ENCODE results near the gene PPFIBP2. TPM values are rescaled to one million over a fixed set of nuclear protein-coding genes. Genes with fewer than 3 reads are reported as not detected.

The PPFIBP2 gene
- total RNA-seq, 4 donors from 2014 or later, result 26.4 to 33.3 (median 29.1) TPM

GRCh38 chr11:7665473-7666291 is 151.9 kb downstream of the PPFIBP2 start:
- TF ChIP-seq CTCF (IDR thresholded peaks at IDR 0.05; ENCODE audit: low read depth), result no peak

GRCh38 chr11:7666292-7666866 is 152.6 kb downstream of the PPFIBP2 start:
- no peak for TF ChIP-seq CTCF (IDR thresholded peaks at IDR 0.05; ENCODE audit: low read depth)

- no peak for TF ChIP-seq CTCF (IDR thresholded peaks at IDR 0.05; ENCODE audit: low read depth)
Observed at GRCh38 chr11:7667460-7667859, 153.7 kb downstream of the PPFIBP2 start.

GRCh38 chr11:7668464-7668863 is 154.7 kb downstream of the PPFIBP2 start:
- TF ChIP-seq CTCF (IDR thresholded peaks at IDR 0.05; ENCODE audit: low read depth), result no peak

- no peak for TF ChIP-seq CTCF (IDR thresholded peaks at IDR 0.05; ENCODE audit: low read depth)
Observed at GRCh38 chr11:7668911-7669310, 155.1 kb downstream of the PPFIBP2 start.

- no peak for TF ChIP-seq CTCF (IDR thresholded peaks at IDR 0.05; ENCODE audit: low read depth)
Observed at GRCh38 chr11:7670641-7671040, 156.8 kb downstream of the PPFIBP2 start.

GRCh38 chr11:7671347-7672215 is 157.8 kb downstream of the PPFIBP2 start:
- no peak for TF ChIP-seq CTCF (IDR thresholded peaks at IDR 0.05; ENCODE audit: low read depth)
